Left forelimb (tissue), 1 donor: ENCODE data around the gene REN.

Experiments
- DNase-seq: peaks from one replicate; pipeline ENCODE4 v3.0.0-alpha.2; 2018; ENCODE audit warnings: low spot score

The REN gene

GRCh38 chr1:204131978-204132377 lies 34.2 kb downstream of the REN start:
- DNase-seq = no peak

- DNase-seq = no peak
Observed at GRCh38 chr1:204130981-204131892, 34.9 kb downstream of the REN start.

GRCh38 chr1:204130178-204130577 lies 36.0 kb downstream of the REN start:
- DNase-seq = no peak

GRCh38 chr1:204128964-204129896 lies 36.9 kb downstream of the REN start:
- DNase-seq = peak; percentile 88

GRCh38 chr1:204128464-204128963 lies 37.6 kb downstream of the REN start:
- DNase-seq = no peak

GRCh38 chr1:204127597-204128242 lies 38.4 kb downstream of the REN start:
- no peak for DNase-seq

GRCh38 chr1:204126956-204127355 lies 39.2 kb downstream of the REN start:
- DNase-seq = no peak

- DNase-seq = no peak
Observed at GRCh38 chr1:204126386-204126785, 39.8 kb downstream of the REN start.

- DNase-seq = no peak
Observed at GRCh38 chr1:204125759-204126351, 40.3 kb downstream of the REN start.

GRCh38 chr1:204124639-204125038 lies 41.5 kb downstream of the REN start:
- DNase-seq = no peak

- no peak for DNase-seq
Observed at GRCh38 chr1:204123376-204123775, 42.8 kb downstream of the REN start.

GRCh38 chr1:204121840-204122555 lies 44.1 kb downstream of the REN start:
- no peak for DNase-seq

- DNase-seq = no peak
Observed at GRCh38 chr1:204116539-204116938, 49.6 kb downstream of the REN start.

- no peak for DNase-seq
Observed at GRCh38 chr1:204115116-204115515, 51.0 kb downstream of the REN start.

- DNase-seq = no peak
Observed at GRCh38 chr1:204114606-204115005, 51.5 kb downstream of the REN start.

GRCh38 chr1:204113896-204114295 lies 52.2 kb downstream of the REN start:
- no peak for DNase-seq

- no peak for DNase-seq
Observed at GRCh38 chr1:204112876-204113730, 53.0 kb downstream of the REN start.

- DNase-seq = no peak
Observed at GRCh38 chr1:204110894-204111633, 55.1 kb downstream of the REN start.
